Activated CD4-positive, alpha-beta memory T cell treated with anti-CD3 and anti-CD28 coated beads, Interleukin-2, amount 10 ng/mL, durations not matched to agents 7 days and 5 days (primary cell): ENCODE measurements around the gene TRAF1. TPM values are rescaled to one million over a fixed set of nuclear protein-coding genes. Genes with fewer than 3 reads are reported as not detected.
A peak's percentile ranks its signal among the peaks of the same experiment; 100 is the strongest.

ENCODE experiments used
- CTCF ChIA-PET: fragments of 350-600 bp; sonication (Branson Sonifier 250); formaldehyde crosslinking; loops from one replicate; lab custom pipeline; 2021; ENCODE audit warnings: antibody characterized with exemption, inconsistent platforms; lab: Charles Lee
- POLR2A ChIA-PET: fragments of 350-600 bp; sonication (Branson Sonifier 250); formaldehyde crosslinking; loops from one replicate; lab custom pipeline; 2021; ENCODE audit warnings: antibody characterized with exemption; lab: Charles Lee
- DNase-seq: peaks from one replicate; pipeline ENCODE4 v3.0.0-alpha.2; 2020
- H3K27ac Mint-ChIP-seq: one replicate; pipeline ENCODE4 v1.8.0; 2021; ENCODE audit warnings: mild to moderate bottlenecking, mixed read lengths
- H3K27me3 Mint-ChIP-seq: one replicate; pipeline ENCODE4 v1.8.0; 2021; ENCODE audit warnings: mixed read lengths
- H3K36me3 Mint-ChIP-seq: one replicate; pipeline ENCODE4 v1.8.0; 2021; ENCODE audit warnings: low read depth, mixed read lengths
- H3K4me1 Mint-ChIP-seq: one replicate; pipeline ENCODE4 v1.8.0; 2021; ENCODE audit warnings: mixed read lengths
- H3K4me3 Mint-ChIP-seq: one replicate; pipeline ENCODE4 v1.8.0; 2021; ENCODE audit warnings: mild to moderate bottlenecking, mixed read lengths
- H3K9me3 Mint-ChIP-seq: one replicate; pipeline ENCODE4 v1.8.0; 2021; ENCODE audit warnings: mixed read lengths
- total RNA-seq, 2 experiments: library from RNA; stranded (reverse); gene quantifications; one replicate each; pipeline ENCODE4 v1.2.3, GENCODE V29; 2021

The TRAF1 gene
- total RNA-seq, 2 experiments from 2014 or later, result 73.6 to 74.3 TPM

- peak overlapping the region; percentile 100 for H3K27ac Mint-ChIP-seq
- peaks cover 93% of the 10 kb centered on the region for H3K36me3 Mint-ChIP-seq
- peaks cover 4% of the 10 kb centered on the region for H3K9me3 Mint-ChIP-seq
- H3K27me3 Mint-ChIP-seq, result no peaks in the 10 kb centered on the region
- CTCF ChIA-PET, result interaction anchor here (0.7 to 1.5 kb wide), 11 partner anchors 9 to 206 kb away, joined by 3 to 5 read pairs (median 3); partner anchors contain the start of gene MEGF9
- peaks cover 88% of the 10 kb centered on the region for H3K4me1 Mint-ChIP-seq
- POLR2A ChIA-PET, result interaction anchor here (1.1 to 26.0 kb wide), 8 partner anchors 9 to 129 kb away, joined by 5 to 1205 read pairs (median 21); partner anchors contain the start of genes FBXW2, PHF19 and PSMD5
- DNase-seq, result peak; percentile 43
- peak overlapping the region; percentile 93 for H3K4me3 Mint-ChIP-seq
Observed at GRCh38 chr9:120919843-120920805, 6.5 kb downstream of the TRAF1 start.

DNA sequence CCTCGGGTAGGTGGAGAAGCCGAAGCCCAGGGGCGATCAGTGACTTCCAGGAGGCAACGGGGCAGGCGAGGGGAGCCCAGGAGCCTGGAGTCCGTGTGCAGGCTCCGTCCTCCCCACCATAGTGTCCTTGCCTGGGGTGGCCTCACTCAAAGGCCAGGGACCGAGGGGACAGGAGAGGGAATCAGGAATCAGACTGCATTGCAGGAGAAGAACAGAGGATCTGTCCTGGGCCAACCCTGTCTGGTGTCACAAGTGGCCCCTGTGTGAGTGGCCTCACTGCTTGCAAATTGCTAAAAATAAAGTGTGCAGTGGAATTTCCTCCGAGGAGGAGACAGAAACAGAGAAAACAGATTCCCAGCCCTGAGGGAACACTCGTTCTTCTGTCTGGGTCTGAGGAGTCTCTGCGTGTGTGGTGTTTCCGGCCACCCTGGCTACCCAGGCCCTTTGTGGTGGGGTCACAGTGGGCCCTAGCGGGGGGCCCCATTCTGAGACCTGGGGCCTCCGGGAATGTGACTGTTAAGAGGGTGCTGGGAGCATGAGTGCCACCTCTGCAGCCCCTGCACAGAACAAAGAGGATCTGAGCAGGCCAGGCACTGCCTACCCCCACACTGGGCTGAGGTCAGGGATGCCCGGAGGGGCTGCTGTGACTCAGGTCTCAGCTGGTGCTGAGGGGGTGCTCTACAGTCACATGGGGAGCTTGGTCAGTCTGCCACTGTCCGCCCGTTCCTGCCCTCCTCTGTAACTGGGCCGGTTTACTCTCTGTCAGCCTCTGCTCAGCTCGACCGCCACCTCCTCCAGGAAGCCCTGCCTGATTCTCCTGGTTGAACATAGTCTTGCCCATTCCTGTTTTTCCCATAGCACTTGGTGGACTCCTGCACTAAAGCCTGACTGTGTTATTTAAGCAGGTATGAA is 7.4 kb downstream of the TRAF1 start:
- DNase-seq, result no peak
- peaks cover 92% of the 10 kb centered on the region for H3K36me3 Mint-ChIP-seq
- POLR2A ChIA-PET, result interaction anchor here (1.1 to 26.0 kb wide), 8 partner anchors 10 to 128 kb away, joined by 5 to 1205 read pairs (median 21); partner anchors contain the start of genes FBXW2, PHF19 and PSMD5
- peaks cover 4% of the 10 kb centered on the region for H3K9me3 Mint-ChIP-seq
- peak overlapping the region; percentile 93 for H3K4me3 Mint-ChIP-seq
- CTCF ChIA-PET, result interaction anchor here (0.7 to 1.5 kb wide), 9 partner anchors 8 to 205 kb away, joined by 3 to 5 read pairs (median 3); partner anchors contain the start of gene MEGF9
- H3K27ac Mint-ChIP-seq, result peak overlapping the region; percentile 100
- peaks cover 88% of the 10 kb centered on the region for H3K4me1 Mint-ChIP-seq
- no peaks in the 10 kb centered on the region for H3K27me3 Mint-ChIP-seq

DNA sequence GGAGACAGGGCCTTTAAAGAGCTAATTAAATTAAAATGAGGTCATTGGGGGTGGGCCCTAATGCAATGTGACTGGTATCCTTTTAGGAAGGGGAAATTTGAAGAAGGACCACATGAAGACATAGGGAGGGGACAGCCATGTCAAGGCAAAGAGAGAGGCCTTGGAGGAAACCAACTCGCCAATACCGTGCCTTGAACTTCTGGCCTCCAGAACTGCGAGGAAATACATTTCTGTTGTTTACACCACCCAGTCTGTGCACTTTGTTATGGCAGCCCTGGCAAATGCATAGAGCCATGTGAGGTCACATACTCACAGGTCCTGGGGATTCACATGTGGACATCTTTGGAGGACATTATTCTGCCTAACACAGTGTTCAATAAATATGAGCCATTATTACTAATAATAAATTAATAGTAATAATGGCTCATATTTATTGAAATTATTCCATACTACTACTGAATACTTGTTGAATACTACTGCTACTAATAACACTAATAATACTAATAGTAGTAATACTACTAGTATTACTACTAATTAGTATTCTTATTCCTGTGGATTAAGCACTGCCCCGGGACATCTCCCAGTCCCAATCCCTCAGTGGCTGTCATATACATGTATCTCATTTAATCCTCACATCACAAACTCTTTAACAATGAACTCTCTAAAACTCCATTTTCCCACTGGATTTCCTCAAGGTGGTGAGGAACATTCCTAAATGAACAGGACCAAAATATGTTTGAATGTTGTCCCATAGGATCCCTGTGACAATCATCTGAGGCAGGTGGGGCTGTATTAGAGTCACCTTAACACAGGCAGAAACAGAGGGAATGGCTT is 8.4 kb downstream of the TRAF1 start:
- Mint-ChIP-seq H3K9me3 (peaks cover 4% of the 10 kb centered on the region), H3K27me3 (no peaks in the 10 kb centered on the region), H3K36me3 (peaks cover 91% of the 10 kb centered on the region), H3K4me3 (no peak overlapping the region), H3K27ac (peak overlapping the region; percentile 76), H3K4me1 (peaks cover 86% of the 10 kb centered on the region)
- CTCF ChIA-PET, result interaction anchor here (2.7 to 3.4 kb wide), 2 partner anchors 11 to 13 kb away, joined by 11 to 12 read pairs; no protein-coding TSS in a partner anchor
- DNase-seq, result no peak
- POLR2A ChIA-PET, result interaction anchor here (1.6 to 35.8 kb wide), 9 partner anchors 11 to 75 kb away, joined by 7 to 1205 read pairs (median 67); partner anchors contain the start of genes PHF19, PSMD5 and TRAF1

GRCh38 chr9:120916991-120917880 is 9.4 kb downstream of the TRAF1 start:
- peaks cover 4% of the 10 kb centered on the region for H3K9me3 Mint-ChIP-seq

GRCh38 chr9:120916588-120916987 is 10.0 kb downstream of the TRAF1 start:
- H3K9me3 Mint-ChIP-seq, result peaks cover 4% of the 10 kb centered on the region
- peak overlapping the region; percentile 82 for H3K27ac Mint-ChIP-seq
- H3K4me1 Mint-ChIP-seq, result peaks cover 85% of the 10 kb centered on the region
- no peaks in the 10 kb centered on the region for H3K27me3 Mint-ChIP-seq
- POLR2A ChIA-PET, result interaction anchor here (1.0 to 35.8 kb wide), 10 partner anchors 9 to 123 kb away, joined by 3 to 1205 read pairs (median 13); partner anchors contain the start of genes FBXW2, PHF19, PSMD5 and TRAF1
- peaks cover 91% of the 10 kb centered on the region for H3K36me3 Mint-ChIP-seq
- peak overlapping the region; percentile 35 for H3K4me3 Mint-ChIP-seq
- no peak for DNase-seq
- CTCF ChIA-PET, result interaction anchor here (0.6 to 3.4 kb wide), 12 partner anchors 9 to 47 kb away, joined by 3 to 18 read pairs (median 6); partner anchors contain the start of genes PHF19 and TRAF1

More at GRCh38 chr9:120916991-120917880, 9.4 kb downstream of the TRAF1 start:
- peak overlapping the region; percentile 79 for H3K27ac Mint-ChIP-seq
- CTCF ChIA-PET, result interaction anchor here (0.6 to 3.4 kb wide), 10 partner anchors 9 to 48 kb away, joined by 3 to 18 read pairs (median 7); partner anchors contain the start of genes PHF19 and TRAF1
- DNase-seq, result no peak
- peak overlapping the region; percentile 27 for H3K4me3 Mint-ChIP-seq
- no peaks in the 10 kb centered on the region for H3K27me3 Mint-ChIP-seq
- POLR2A ChIA-PET, result interaction anchor here (1.2 to 35.8 kb wide), 7 partner anchors 10 to 71 kb away, joined by 3 to 1205 read pairs (median 36); partner anchors contain the start of genes PHF19 and TRAF1
- peaks cover 91% of the 10 kb centered on the region for H3K36me3 Mint-ChIP-seq
- peaks cover 85% of the 10 kb centered on the region for H3K4me1 Mint-ChIP-seq

GRCh38 chr9:120915854-120916470 is 10.6 kb downstream of the TRAF1 start:
- H3K4me1 Mint-ChIP-seq, result peaks cover 85% of the 10 kb centered on the region
- DNase-seq, result peak; percentile 62
- H3K9me3 Mint-ChIP-seq, result peaks cover 4% of the 10 kb centered on the region
- POLR2A ChIA-PET, result interaction anchor here (1.0 to 35.8 kb wide), 9 partner anchors 9 to 123 kb away, joined by 3 to 1205 read pairs (median 12); partner anchors contain the start of genes FBXW2, PHF19, PSMD5 and TRAF1
- H3K27me3 Mint-ChIP-seq, result no peaks in the 10 kb centered on the region
- peaks cover 91% of the 10 kb centered on the region for H3K36me3 Mint-ChIP-seq
- peak overlapping the region; percentile 35 for H3K4me3 Mint-ChIP-seq
- CTCF ChIA-PET, result interaction anchor here (0.9 to 3.4 kb wide), 12 partner anchors 9 to 65 kb away, joined by 3 to 18 read pairs (median 6); partner anchors contain the start of genes PHF19 and TRAF1
- H3K27ac Mint-ChIP-seq, result peak overlapping the region; percentile 82

GRCh38 chr9:120914953-120915352 is 11.6 kb downstream of the TRAF1 start:
- Mint-ChIP-seq H3K36me3 (peaks cover 91% of the 10 kb centered on the region), H3K27me3 (no peaks in the 10 kb centered on the region), H3K4me3 (no peak overlapping the region), H3K4me1 (peaks cover 85% of the 10 kb centered on the region), H3K27ac (peak overlapping the region; percentile 26), H3K9me3 (peaks cover 4% of the 10 kb centered on the region)
- DNase-seq, result no peak
- POLR2A ChIA-PET, result interaction anchor here (4.5 to 35.8 kb wide), 4 partner anchors 11 to 42 kb away, joined by 36 to 1205 read pairs (median 466); partner anchors contain the start of genes PHF19 and TRAF1
- CTCF ChIA-PET, result interaction anchor here (1.4 to 3.4 kb wide), 4 partner anchors 11 to 20 kb away, joined by 4 to 18 read pairs (median 8); partner anchors contain the start of gene TRAF1

- H3K36me3 Mint-ChIP-seq, result peaks cover 91% of the 10 kb centered on the region
- ChIA-PET CTCF (no interaction called here), POLR2A (interaction anchor here (4.5 to 35.8 kb wide), 4 partner anchors 11 to 42 kb away, joined by 36 to 1205 read pairs (median 466); partner anchors contain the start of genes PHF19 and TRAF1)
- H3K4me1 Mint-ChIP-seq, result peaks cover 85% of the 10 kb centered on the region
- H3K27me3 Mint-ChIP-seq, result no peaks in the 10 kb centered on the region
- H3K27ac Mint-ChIP-seq, result peak overlapping the region; percentile 19
- no peak overlapping the region for H3K4me3 Mint-ChIP-seq
- DNase-seq, result no peak
- peaks cover 4% of the 10 kb centered on the region for H3K9me3 Mint-ChIP-seq
Observed at GRCh38 chr9:120914396-120914795, 12.2 kb downstream of the TRAF1 start.

GRCh38 chr9:120913647-120914264 is 12.8 kb downstream of the TRAF1 start:
- H3K36me3 Mint-ChIP-seq, result peaks cover 92% of the 10 kb centered on the region
- H3K9me3 Mint-ChIP-seq, result peaks cover 4% of the 10 kb centered on the region
- peak overlapping the region; percentile 45 for H3K27ac Mint-ChIP-seq
- peaks cover 85% of the 10 kb centered on the region for H3K4me1 Mint-ChIP-seq
- H3K4me3 Mint-ChIP-seq, result no peak overlapping the region
- POLR2A ChIA-PET, result interaction anchor here (1.4 to 35.8 kb wide), 6 partner anchors 10 to 41 kb away, joined by 5 to 1205 read pairs (median 21); partner anchors contain the start of genes PHF19 and TRAF1
- no peak for DNase-seq
- no peaks in the 10 kb centered on the region for H3K27me3 Mint-ChIP-seq
- CTCF ChIA-PET, result interaction anchor here (1.4 to 2.7 kb wide), 2 partner anchors 11 to 18 kb away, joined by 3 to 8 read pairs; no protein-coding TSS in a partner anchor
